HepG2 (cell line): ENCODE measurements around the gene GCNT4. TPM values are rescaled to one million over a fixed set of nuclear protein-coding genes. Genes with fewer than 3 reads are reported as not detected.

Experiments
- ATAC-seq: fragments of 200-7000 bp; cut with Tn5 transposase; 3 replicates; pipeline ENCODE4 v1.9.1; 2020; ENCODE audit warnings: mild to moderate bottlenecking, moderate library complexity
- BruUV-seq: library from RNA; stranded (reverse); fragments of 400-500 nt; replicated peaks from 2 replicates; lab custom pipeline; 2021; lab: Mats Ljungman, UMichigan
- CTCF ChIA-PET: fragments of 300-600 bp; formaldehyde crosslinking; extraction: SDS; loops from one replicate; lab custom pipeline; 2021; ENCODE audit warnings: low total read pairs, inconsistent platforms, low intra/inter-chr PET ratio; lab: Yijun Ruan, JAX
- POLR2A ChIA-PET: fragments of 350-600 bp; sonication (Branson Sonifier 250); formaldehyde crosslinking; loops from one replicate; lab custom pipeline; 2020; ENCODE audit warnings: antibody characterized with exemption, inconsistent platforms; lab: Yijun Ruan, JAX
- DNase-seq: peaks from one replicate; pipeline ENCODE4 v3.0.0-alpha.2; 2015; ENCODE audit warnings: low spot score
- FAIRE-seq: peaks from 3 replicates; lab custom pipeline; 2011; peaks lifted over from hg19 to GRCh38; lab: Jason Lieb, UNC
- H2AFZ ChIP-seq: one replicate; pipeline ENCODE4 v1.6.1; 2011; ENCODE audit warnings: low read length, inconsistent platforms
- H3K27ac ChIP-seq: fragments of 300-600 bp; 3 replicates; pipeline ENCODE4 v1.8.0; 2011; ENCODE audit warnings: mixed run types, mild to moderate bottlenecking, mixed read lengths, low read length, inconsistent platforms; ENCODE audit not compliant: insufficient read depth; ENCODE audit errors: extremely low read length
- H3K27me3 ChIP-seq, 2 experiments: fragments of 200-600 bp in 1 of 2; 2 replicates in 1 of 2; 3 replicates in 1 of 2; pipeline versions ENCODE4 v1.6.0 to v1.8.0; 2011; ENCODE audit warnings: low read length in 2 of 2, mild to moderate bottlenecking in 2 of 2, moderate library complexity in 2 of 2, inconsistent platforms in 1 of 2; ENCODE audit not compliant: insufficient read depth in 2 of 2, control insufficient read depth in 1 of 2
- H3K36me3 ChIP-seq, 2 experiments: fragments of 200-600 bp in 1 of 2; replicated peaks in 1 of 2; 2 replicates in 1 of 2; 3 replicates in 1 of 2; pipeline versions ENCODE4 v1.5.1 to v1.8.0; 2011; ENCODE audit warnings: low read length in 2 of 2, inconsistent platforms in 1 of 2; ENCODE audit not compliant: insufficient read depth in 2 of 2, control insufficient read depth in 1 of 2
- H3K4me1 ChIP-seq: 2 replicates; pipeline ENCODE4 v1.5.1; 2012; ENCODE audit warnings: low read length, inconsistent platforms; ENCODE audit not compliant: insufficient read depth
- H3K4me2 ChIP-seq: 2 replicates; pipeline ENCODE4 v1.6.0; 2011; ENCODE audit warnings: low read depth, low read length, inconsistent platforms
- H3K4me3 ChIP-seq, 3 experiments: fragments of 200-600 bp in 1 of 3; sonication (generic), shearing (Covaris generic) in 1 of 3; replicated peaks in 1 of 3; 2 replicates each; pipeline ENCODE4 v1.5.1; 2011 to 2016; ENCODE audit warnings: low read length in 3 of 3, inconsistent platforms in 2 of 3, low read depth in 2 of 3, mild to moderate bottlenecking in 2 of 3, control low read depth in 1 of 3, mixed read lengths in 1 of 3; ENCODE audit not compliant: insufficient read depth in 1 of 3
- H3K79me2 ChIP-seq: one replicate; pipeline ENCODE4 v1.6.1; 2011; ENCODE audit warnings: low read length, inconsistent platforms; ENCODE audit not compliant: insufficient read depth
- H3K9ac ChIP-seq: 2 replicates; pipeline ENCODE4 v1.6.0; 2011; ENCODE audit warnings: mild to moderate bottlenecking, low read depth, low read length, inconsistent platforms; ENCODE audit not compliant: insufficient read depth
- H3K9me3 ChIP-seq: 2 replicates; pipeline ENCODE4 v1.5.1; 2012; ENCODE audit warnings: mild to moderate bottlenecking, low read length
- H4K20me1 ChIP-seq: 2 replicates; pipeline ENCODE4 v1.6.0; 2011; ENCODE audit warnings: inconsistent platforms, mild to moderate bottlenecking, low read length, moderate library complexity; ENCODE audit not compliant: insufficient read depth
- CBFB ChIP-seq: sonication (generic); formaldehyde crosslinking; IDR thresholded peaks from 2 replicates; pipeline ENCODE4 v1.4.0; 2020; ENCODE audit warnings: missing genetic modification reagents
- CBX2 ChIP-seq, 2 experiments: fragments of 200-600 bp in 1 of 2; sonication (generic); formaldehyde crosslinking in 1 of 2; IDR thresholded peaks; 2 replicates each; pipeline versions ENCODE4 v1.7.0 to v1.8.1; 2018 to 2022; ENCODE audit warnings: low read depth in 2 of 2, low read length in 1 of 2, mild to moderate bottlenecking in 1 of 2, missing genetic modification reagents in 1 of 2
- DMAP1 ChIP-seq: IDR thresholded peaks from 2 replicates; pipeline ENCODE4 v1.6.1; 2016
- ETV6 ChIP-seq: sonication (generic); formaldehyde crosslinking; conservative IDR thresholded peaks from 2 replicates; pipeline ENCODE4 v1.4.0; 2020; ENCODE audit warnings: missing genetic modification reagents
- EZH2 ChIP-seq: conservative IDR thresholded peaks from 2 replicates; pipeline ENCODE4 v1.6.1; 2012; ENCODE audit warnings: mild to moderate bottlenecking, low read depth, low read length, moderate library complexity
- HMGXB4 ChIP-seq, 2 experiments: sonication (generic) in 1 of 2; formaldehyde crosslinking in 1 of 2; IDR thresholded peaks; 2 replicates each; pipeline versions ENCODE4 v1.4.0 to v1.6.1; 2018 to 2020; ENCODE audit warnings: missing genetic modification reagents in 2 of 2, borderline replicate concordance in 1 of 2, low read depth in 1 of 2, mild to moderate bottlenecking in 1 of 2, missing biosample characterization in 1 of 2
- ISX ChIP-seq: sonication (generic); formaldehyde crosslinking; conservative IDR thresholded peaks from 2 replicates; pipeline ENCODE4 v1.5.0; 2020; ENCODE audit warnings: missing genetic modification reagents
- NFYB ChIP-seq: sonication (generic); formaldehyde crosslinking; IDR thresholded peaks from 2 replicates; pipeline ENCODE4 v1.4.0; 2020; ENCODE audit warnings: missing genetic modification reagents
- POGK ChIP-seq: sonication (generic); formaldehyde crosslinking; conservative IDR thresholded peaks from 2 replicates; pipeline ENCODE4 v1.8.0; 2022; ENCODE audit warnings: mild to moderate bottlenecking, moderate library complexity, missing genetic modification reagents
- ZBTB21 ChIP-seq: sonication (generic); formaldehyde crosslinking; IDR thresholded peaks from 2 replicates; pipeline ENCODE4 v1.4.0; 2020; ENCODE audit warnings: missing genetic modification reagents
- ZNF337 ChIP-seq: sonication (generic); formaldehyde crosslinking; IDR thresholded peaks from 2 replicates; pipeline ENCODE4 v1.5.1; 2020; ENCODE audit warnings: missing genetic modification reagents, low read depth, mild to moderate bottlenecking, borderline replicate concordance
- ZNF350 ChIP-seq: sonication (generic); formaldehyde crosslinking; IDR thresholded peaks from 2 replicates; pipeline ENCODE4 v1.4.0; 2020; ENCODE audit warnings: mild to moderate bottlenecking, low read depth, missing genetic modification reagents, borderline replicate concordance
- ZNF567 ChIP-seq: sonication (generic); formaldehyde crosslinking; IDR thresholded peaks from 2 replicates; pipeline ENCODE4 v1.8.1; 2023; ENCODE audit warnings: mild to moderate bottlenecking, missing genetic modification reagents, borderline replicate concordance
- ZNF710 ChIP-seq: sonication (generic); formaldehyde crosslinking; IDR thresholded peaks from 2 replicates; pipeline ENCODE4 v1.5.0; 2020; ENCODE audit warnings: mild to moderate bottlenecking, missing genetic modification reagents, borderline replicate concordance
- ZZZ3 ChIP-seq: sonication (generic); formaldehyde crosslinking; IDR thresholded peaks from 2 replicates; pipeline ENCODE4 v1.4.0; 2020; ENCODE audit warnings: missing genetic modification reagents, mild to moderate bottlenecking, borderline replicate concordance
- WGBS: methylation state at CpG from one replicate; pipeline ENCODE4 v1.1.6; 2017; ENCODE audit warnings: low lambda C conversion rate; 5-methylcytosine and 5-hydroxymethylcytosine counted together
- in situ Hi-C: cut with HindIII; loops from 2 replicates; pipeline ENCODE4 v1.10.0; 2017; ENCODE audit warnings: low pct_unique_long_range_greater_than_20kb; ENCODE audit not compliant: extremely low pct_ligation_motif_present
- intact Hi-C: fragments of 100-400 bp; cut with micrococcal nuclease; formaldehyde crosslinking; loops from one replicate; pipeline ENCODE4 v1.10.0; 2022; ENCODE audit not compliant: unreplicated experiment
- polyA plus RNA-seq, 8 experiments: library from polyadenylated mRNA; depleted of rRNA in 3 of 8; stranded (reverse) in 7 of 8; unstranded in 1 of 8; fragments of >200 nt; fragmentation: Illumina TruSeq in 4 of 8; extraction: Trizol in 4 of 8; gene quantifications; 2 replicates each; pipeline versions ENCODE4 v1.2.1 to v1.2.3, GENCODE V29; 2011 to 2016; ENCODE audit warnings: low read depth in 4 of 8, missing spikeins in 1 of 8, mixed read lengths in 1 of 8; ENCODE audit not compliant: insufficient read depth in 1 of 8
- total RNA-seq, 5 experiments: library from RNA; depleted of rRNA; stranded (reverse); fragments of >200 nt; fragmentation: Illumina TruSeq; extraction: Trizol; gene quantifications; 2 replicates each; pipeline ENCODE4 v1.2.3, GENCODE V29; 2016; ENCODE audit warnings: low read depth in 1 of 5

GCNT4 gene
- total and polyA plus RNA-seq, 2 of the 13 experiments (the other 11 are each of a cell fraction or from before 2014, with no cell fraction given): 0.22 to 0.38 TPM

GRCh38 chr5:75054134-75054930 is 2.0 kb upstream of the GCNT4 start:
- peaks cover 19 to 53% of the 10 kb centered on the region in 2 experiments for H3K27me3 ChIP-seq
- H3K79me2 ChIP-seq: no peaks in the 10 kb centered on the region
- H4K20me1 ChIP-seq: no peaks in the 10 kb centered on the region
- H3K4me3 ChIP-seq: peak overlapping the region; percentile 54 to 75 (median 68); a peak in 5 of 6 replicates
- TF ChIP-seq ISX (no peak), CBFB (CRISPR knock-in tag) (0 out of 2 replicates have a peak, but pooled peaks have one; percentile 8), ZNF350 (no peak), DMAP1 (CRISPR knock-in tag) (no peak), ZNF567 (no peak), ZNF710 (CRISPR knock-in tag) (peak; percentile 52; the same call in 1 of the 2 replicates), EZH2 (0 out of 2 replicates have a peak, but pooled peaks have one; percentile 64), POGK (CRISPR knock-in tag) (no peak), ETV6 (no peak), CBX2 (IDR thresholded peaks at IDR 0.05; ENCODE audit: low read depth, low read length) (0 out of 2 replicates have a peak, but pooled peaks have one; percentile 33), CBX2 (CRISPR knock-in tag; IDR thresholded peaks at IDR 0.05; ENCODE audit: low read depth) (no peak), HMGXB4 (CRISPR knock-in tag; IDR thresholded peaks at IDR 0.05; ENCODE audit: borderline replicate concordance in 1 of 2, low read depth in 1 of 2) (no peak), ZBTB21 (CRISPR knock-in tag) (no peak), ZZZ3 (CRISPR knock-in tag) (no peak), NFYB (CRISPR knock-in tag) (0 out of 2 replicates have a peak, but pooled peaks have one; percentile 2), ZNF337 (no peak)
- TF ChIP-seq, all 625 proteins: peak for 5
- ChIA-PET CTCF (interaction anchor here (1.5 kb wide), 1 partner anchor 211 kb away, joined by 3 read pairs; no protein-coding TSS in a partner anchor), POLR2A (interaction anchor here (1.3 kb wide), 1 partner anchor 182 kb away, joined by 3 read pairs; the partner anchor contains the start of gene ANKRD31)
- FAIRE-seq: no peak
- H3K4me2 ChIP-seq: peak overlapping the region; percentile 83
- peak; percentile 5 for ATAC-seq
- no peaks in the 10 kb centered on the region for H3K36me3 ChIP-seq
- BruUV-seq: no TSS peak
- in situ Hi-C loops: loop anchor here (10.0 kb wide), 1 partner anchor 210 kb away; no protein-coding TSS in a partner anchor
- DNase-seq: no peak
- H3K9me3 ChIP-seq: no peaks in the 10 kb centered on the region
- intact Hi-C loops: loop anchor here (5.0 to 10.0 kb wide), 2 partner anchors 107 to 180 kb away; partner anchors contain the start of gene ANKRD31
- no peak overlapping the region for H3K27ac ChIP-seq
- H3K9ac ChIP-seq: peak overlapping the region; percentile 24; the same call in 1 of the 2 replicates
- no peak overlapping the region for H2AFZ ChIP-seq
- WGBS: 48% methylated on average over 13 of the region's 28 CpGs
- peaks cover 27% of the 10 kb centered on the region for H3K4me1 ChIP-seq
